GM08714 (cell line): Measurements from ENCODE around the gene LDOC1.
A peak's percentile ranks its signal among the peaks of the same experiment; 100 is the strongest.
"Not testable (repeated sequence)": the region's sequence is repeated elsewhere in the genome, so short reads cannot be mapped to it uniquely, and the experiment has no call there.

Source experiments
- H3K4me3 ChIP-seq: fragments of 200-500 bp; sonication (Bioruptor generic); 2 replicates; pipeline ENCODE4 v1.5.1; 2014; ENCODE audit warnings: mild to moderate bottlenecking, low read length, inconsistent platforms
- ZNF274 ChIP-seq: IDR thresholded peaks from 2 replicates; pipeline ENCODE4 v1.6.1; 2012; ENCODE audit warnings: mild to moderate bottlenecking, low read depth, low read length

The LDOC1 gene

GRCh38 chrX:141176586-141177451, at the start of gene LDOC1:
LDOC1 (minus strand) TSS chrX:141177129; CDS start chrX:141177021, 108 bp downstream.
- no peak for TF ChIP-seq ZNF274
- peak within 1 kb of the TSS; percentile 11; the same call in 1 of the 2 replicates for H3K4me3 ChIP-seq

GRCh38 chrX:141221611-141222010, 44.7 kb upstream of the LDOC1 start:
- H3K4me3 ChIP-seq: no peak overlapping the region
- TF ChIP-seq ZNF274: no peak

DNA sequence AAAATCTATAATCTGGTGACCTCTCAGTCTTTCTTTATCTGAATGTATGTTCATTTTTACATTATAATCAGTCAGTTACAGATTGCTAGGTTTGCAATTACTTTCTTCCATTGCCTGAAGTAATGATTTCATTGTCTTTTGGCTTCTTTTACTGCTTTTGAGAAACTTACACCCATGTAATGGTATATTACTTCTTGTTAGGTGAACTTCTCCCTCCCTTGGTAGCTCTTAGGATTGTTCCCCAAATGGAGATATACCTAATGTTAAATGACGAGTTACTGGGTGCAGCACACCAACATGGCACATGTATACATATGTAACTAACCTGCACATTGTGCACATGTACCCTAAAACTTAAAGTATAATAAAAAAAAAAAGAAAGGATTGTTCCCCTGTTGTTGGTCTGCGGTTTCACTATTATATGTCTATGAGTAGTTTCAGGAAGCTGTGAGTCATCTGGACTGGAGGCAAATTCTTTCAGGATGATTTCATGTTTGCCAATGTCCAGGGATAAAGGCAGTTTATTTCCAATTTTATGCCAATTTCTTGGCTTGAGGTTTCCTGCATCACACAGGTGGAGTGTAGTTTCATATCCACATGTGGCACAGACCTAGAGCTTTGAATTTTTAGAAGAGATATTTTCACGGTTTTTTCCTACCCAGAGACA, 43.5 kb upstream of the LDOC1 start:
- H3K4me3 ChIP-seq: no peak overlapping the region
- TF ChIP-seq ZNF274: no peak

DNA sequence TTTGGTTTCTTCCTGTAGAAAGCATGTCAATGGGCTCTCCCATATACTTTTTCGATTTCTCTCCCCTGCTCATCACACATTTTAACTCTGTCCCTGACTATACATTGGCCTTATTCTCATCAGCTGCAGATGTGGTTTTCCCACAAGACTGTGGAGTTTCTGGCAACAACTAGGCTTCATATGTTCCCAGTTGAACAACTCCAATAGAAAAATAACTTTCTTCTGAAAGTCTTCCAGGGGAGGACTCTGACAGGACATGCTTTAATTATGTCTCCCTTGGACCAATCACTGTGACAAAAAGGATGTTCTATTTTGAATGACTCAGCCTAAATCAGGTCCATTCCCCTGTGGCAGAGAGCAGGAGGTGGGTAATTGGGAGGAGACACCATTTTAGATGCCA, 37.3 kb upstream of the LDOC1 start:
- no peak for TF ChIP-seq ZNF274
- H3K4me3 ChIP-seq: no peak overlapping the region

DNA sequence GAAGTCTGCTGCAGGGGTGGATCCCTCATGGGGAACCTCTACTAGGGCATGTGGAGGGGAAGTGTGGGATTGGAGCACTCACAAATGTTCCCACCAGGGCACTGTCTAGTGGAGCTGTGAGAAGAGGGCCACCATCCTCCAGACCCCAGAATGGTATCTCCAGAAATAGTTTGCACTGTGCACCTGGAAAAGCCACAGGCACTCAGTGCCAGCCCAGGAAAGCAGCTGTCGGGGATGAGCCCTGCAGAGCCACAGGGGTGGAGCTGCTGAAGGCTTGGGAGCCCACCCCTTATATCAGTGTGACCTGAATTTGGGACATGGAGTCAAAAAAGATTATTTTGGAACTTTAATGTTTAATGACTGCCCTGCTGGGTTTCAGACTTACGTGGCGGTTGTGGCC, 25.0 kb upstream of the LDOC1 start:
- no peak for TF ChIP-seq ZNF274
- H3K4me3 ChIP-seq: no peak overlapping the region

DNA sequence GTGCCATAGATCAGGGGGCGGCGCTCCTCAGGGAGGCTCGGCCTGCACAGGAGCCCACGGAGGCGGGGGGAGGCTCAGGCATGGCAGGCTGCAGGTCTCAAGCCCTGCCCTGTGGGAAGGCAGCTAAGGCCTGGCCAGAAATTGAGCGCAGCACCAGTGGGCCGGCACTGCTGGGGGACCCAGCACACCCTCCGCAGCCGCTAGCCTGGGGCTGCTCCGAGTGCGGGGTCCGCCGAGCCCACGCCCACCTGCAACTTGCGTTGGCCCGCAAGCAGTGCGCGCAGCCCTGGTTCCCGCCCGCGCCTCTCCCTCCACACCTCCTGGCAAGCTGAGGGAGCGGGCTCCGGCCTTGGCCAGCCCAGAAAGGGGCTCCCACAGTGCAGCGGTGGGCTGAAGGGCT, 11.6 kb upstream of the LDOC1 start:
- H3K4me3 ChIP-seq: not testable (repeated sequence)

- no peak overlapping the region for H3K4me3 ChIP-seq
- no peak for TF ChIP-seq ZNF274
Observed at GRCh38 chrX:141185366-141185765, 8.4 kb upstream of the LDOC1 start.

DNA sequence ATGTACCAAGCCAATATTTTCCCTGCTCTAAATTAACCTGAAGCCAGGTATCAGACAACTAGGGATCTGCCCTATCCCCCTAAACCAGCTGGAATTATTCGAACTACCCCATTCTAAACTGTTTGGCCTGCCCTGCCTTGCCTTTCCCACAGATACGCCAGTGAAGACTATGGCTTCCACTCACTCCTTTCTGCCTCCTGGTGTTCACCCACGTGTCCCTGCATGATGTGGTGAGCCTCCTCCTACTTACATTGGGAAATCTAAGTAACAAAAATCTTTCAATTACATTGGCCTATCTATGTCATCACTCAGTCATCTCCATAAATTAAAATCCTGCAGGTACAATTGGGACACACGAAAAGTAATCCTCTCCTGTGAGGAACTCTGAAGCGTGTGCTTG, 6.1 kb upstream of the LDOC1 start:
- no peak for TF ChIP-seq ZNF274
- no peak overlapping the region for H3K4me3 ChIP-seq

DNA sequence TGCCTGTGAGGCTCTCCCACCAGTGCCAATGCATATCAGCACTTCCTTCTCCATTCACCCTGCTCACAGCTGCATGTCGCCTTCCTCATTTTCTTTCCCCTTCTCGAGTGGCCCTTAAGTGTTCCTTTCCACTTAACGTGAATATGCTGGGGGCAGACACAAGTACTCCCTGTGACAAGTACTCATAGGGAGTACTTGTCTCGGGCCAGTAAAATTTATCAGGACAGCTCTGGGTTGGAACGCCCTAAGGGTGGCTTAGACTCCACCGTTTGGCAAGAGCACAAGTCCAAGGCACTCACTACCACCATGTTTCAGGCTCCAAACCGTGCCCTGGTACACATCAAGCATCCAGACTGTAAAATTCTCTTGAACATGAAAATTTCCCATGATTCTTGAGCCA, 3.9 kb upstream of the LDOC1 start:
- no peak for TF ChIP-seq ZNF274
- H3K4me3 ChIP-seq: no peak overlapping the region

DNA sequence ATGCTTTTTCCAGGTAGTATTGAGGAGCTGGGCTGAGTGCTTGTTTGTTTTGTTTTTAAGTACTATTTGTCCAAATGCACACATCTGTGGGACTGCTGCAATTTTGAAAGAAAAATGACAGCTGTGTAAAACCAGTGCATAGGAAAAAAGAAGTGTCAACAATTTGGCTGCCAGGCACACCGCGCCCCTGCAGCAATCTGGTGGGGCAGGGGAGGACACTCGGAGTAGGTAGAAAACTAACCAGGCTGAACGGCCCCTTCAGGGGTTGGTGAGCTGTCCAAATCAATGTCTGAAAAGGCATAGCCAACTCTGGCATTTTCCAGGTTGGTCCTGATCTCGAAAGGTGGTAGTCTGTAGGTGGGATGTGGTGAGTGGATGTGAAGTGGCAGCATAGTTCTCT, 1.1 kb downstream of the LDOC1 start:
- no peak overlapping the region for H3K4me3 ChIP-seq
- TF ChIP-seq ZNF274: no peak

- no peak for TF ChIP-seq ZNF274
- no peak overlapping the region for H3K4me3 ChIP-seq
Observed at GRCh38 chrX:141164406-141164805, 12.5 kb downstream of the LDOC1 start.

- TF ChIP-seq ZNF274: no peak
- H3K4me3 ChIP-seq: no peak overlapping the region
Observed at GRCh38 chrX:141158084-141158483, 18.8 kb downstream of the LDOC1 start.

DNA sequence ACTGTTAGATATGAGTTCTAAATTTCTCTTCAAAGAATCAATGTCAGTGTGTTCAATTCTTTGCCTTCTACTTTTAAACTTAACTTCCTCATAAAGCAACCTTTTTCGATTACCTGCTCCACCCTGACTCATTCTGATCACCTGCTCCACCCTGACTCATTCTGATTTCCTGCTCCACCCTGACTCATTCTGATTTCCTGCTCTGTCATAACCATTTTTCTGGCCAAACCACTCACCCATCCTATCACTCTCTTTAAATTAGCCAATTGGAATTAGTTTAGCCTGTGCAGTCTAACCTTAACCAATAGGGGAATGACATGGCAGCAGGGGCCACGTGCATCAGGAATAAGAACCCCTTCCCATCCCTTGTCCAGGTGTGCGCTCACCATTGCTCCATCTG, 21.7 kb downstream of the LDOC1 start:
- H3K4me3 ChIP-seq: not testable (repeated sequence)

DNA sequence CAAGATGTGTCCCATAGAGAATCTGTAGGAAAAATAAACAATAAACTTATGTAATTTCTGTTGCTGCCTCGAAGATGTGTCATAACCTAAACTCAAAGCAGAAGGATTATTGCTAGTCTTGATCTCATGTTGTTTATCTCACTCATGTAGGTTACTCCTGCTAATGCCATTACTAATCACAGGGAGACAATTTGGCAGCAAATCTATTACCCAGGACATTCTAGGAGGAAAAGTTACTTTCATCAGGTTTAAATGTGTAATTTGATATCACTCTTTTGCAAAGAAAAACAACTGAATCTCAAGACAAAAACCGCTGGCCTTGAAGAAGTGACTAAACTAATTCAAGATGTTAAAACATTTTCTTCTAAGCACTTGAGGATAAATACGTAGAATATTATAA, 34.0 kb downstream of the LDOC1 start:
- no peak for TF ChIP-seq ZNF274
- no peak overlapping the region for H3K4me3 ChIP-seq

DNA sequence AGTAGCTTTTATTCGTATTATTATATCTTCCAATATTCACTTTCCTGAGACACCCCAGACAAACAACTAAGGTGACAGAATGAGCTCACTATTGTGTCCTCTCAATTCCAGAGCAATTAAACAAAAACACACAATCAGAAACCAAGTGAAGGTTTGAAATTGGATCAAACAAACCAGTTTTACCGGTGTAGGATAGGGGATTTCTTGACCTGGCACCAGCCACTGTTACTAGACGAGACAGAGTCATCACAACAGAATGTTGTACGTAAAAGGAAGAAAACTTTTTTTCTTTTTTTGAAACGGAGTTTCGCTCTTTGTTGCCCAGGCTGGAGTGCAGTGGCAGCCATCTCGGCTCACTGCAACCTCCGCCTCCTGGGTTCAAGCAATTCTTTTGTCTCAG, 43.7 kb downstream of the LDOC1 start:
- H3K4me3 ChIP-seq: no peak overlapping the region
- no peak for TF ChIP-seq ZNF274
